ENCODE data around the gene MIB2.

MIB2 gene

GRCh38 chr1:1616045-1616790 is 918 bp downstream of the MIB2 start:
- peak overlapping the region; percentile 78; the same call in 1 of the 2 replicates for H3K4me3 ChIP-seq (ENCODE audit: low read length)
- no peak for TF ChIP-seq ZNF274 (IDR thresholded peaks at IDR 0.05; ENCODE audit: low read depth, low read length)

DNA sequence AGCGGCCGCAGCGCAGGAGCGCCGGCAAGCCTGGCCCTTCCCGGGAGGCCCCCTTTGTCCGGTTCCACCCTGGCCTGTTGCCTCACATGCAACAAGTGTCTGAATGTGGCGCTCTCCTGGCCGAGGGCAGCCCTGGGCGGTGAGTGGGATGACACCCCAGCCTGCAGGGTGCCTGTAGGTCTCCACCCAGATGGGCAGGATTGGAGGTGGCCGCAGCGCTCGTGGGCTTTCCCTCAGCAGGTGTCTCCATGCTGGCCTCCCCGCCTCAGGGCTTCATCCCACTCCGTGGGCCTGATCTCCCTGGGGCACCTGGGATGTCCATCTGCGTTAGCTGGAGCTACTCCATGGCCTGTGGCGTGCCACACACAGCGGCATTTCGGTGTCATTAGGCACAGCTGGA is 1.5 kb downstream of the MIB2 start:
- TF ChIP-seq ZNF274 (IDR thresholded peaks at IDR 0.05; ENCODE audit: low read depth, low read length) = no peak
- H3K4me3 ChIP-seq (ENCODE audit: low read length) = peak overlapping the region; percentile 78; the same call in 1 of the 2 replicates

DNA sequence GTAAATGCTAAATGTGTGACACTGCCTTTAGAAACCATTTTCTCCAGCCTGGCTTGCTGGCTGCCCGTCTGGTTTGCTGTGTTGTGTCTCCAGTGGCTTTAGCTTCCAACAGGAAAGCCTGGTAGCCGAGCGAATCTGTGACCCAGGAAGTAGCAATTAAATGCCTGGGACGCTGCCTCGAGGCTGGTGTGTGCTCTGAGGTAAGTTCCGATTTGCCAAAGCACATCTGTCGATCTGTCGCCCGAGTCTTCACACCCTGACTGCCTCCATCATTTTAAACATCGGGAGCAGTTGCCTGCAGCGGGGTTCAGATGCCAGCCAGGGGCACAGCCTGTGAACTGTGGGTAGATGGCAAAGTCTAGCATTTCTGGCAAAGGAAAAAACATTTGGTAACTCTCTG is 2.2 kb downstream of the MIB2 start:
- no peak for TF ChIP-seq ZNF274 (IDR thresholded peaks at IDR 0.05; ENCODE audit: low read depth, low read length)
- H3K4me3 ChIP-seq (ENCODE audit: low read length) = no peak overlapping the region

GRCh38 chr1:1617925-1618324 is 2.6 kb downstream of the MIB2 start:
- no peak overlapping the region for H3K4me3 ChIP-seq (ENCODE audit: low read length)
- TF ChIP-seq ZNF274 (IDR thresholded peaks at IDR 0.05; ENCODE audit: low read depth, low read length) = no peak

DNA sequence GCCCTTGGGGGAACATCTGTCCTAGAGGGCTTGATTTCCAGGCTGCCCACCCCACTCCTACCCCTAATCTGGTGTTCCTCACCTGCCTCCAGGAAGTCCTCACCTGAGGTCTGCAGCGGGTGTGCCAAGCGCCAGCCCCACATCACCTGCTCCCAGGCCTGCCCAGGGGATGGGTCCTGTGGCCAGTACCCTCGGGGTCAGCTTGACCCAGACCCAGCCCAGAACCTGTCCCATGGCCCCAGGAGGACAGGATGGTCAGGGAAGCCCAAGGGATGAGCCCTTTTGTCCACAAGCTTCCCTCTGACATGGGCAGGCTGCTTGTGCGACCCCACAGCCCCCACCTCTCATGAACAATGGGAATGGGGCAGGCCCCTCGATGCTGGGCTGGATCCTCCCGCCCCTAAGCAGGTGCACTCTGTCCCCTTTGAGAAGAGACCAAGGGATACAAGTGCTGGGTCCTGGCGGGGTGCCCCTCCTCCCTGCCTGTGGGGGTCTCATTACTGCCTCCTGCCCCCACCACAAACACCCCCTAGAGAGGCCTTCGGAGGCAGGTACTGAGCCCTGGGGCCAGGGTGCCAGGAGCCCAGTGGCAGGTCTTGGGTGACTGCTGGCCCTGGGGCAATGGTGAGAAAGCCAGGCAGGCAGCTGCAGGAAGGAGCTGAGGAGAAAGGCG is 3.2 kb downstream of the MIB2 start:
- no peak for TF ChIP-seq ZNF274 (IDR thresholded peaks at IDR 0.05; ENCODE audit: low read depth, low read length)
- no peak overlapping the region for H3K4me3 ChIP-seq (ENCODE audit: low read length)

DNA sequence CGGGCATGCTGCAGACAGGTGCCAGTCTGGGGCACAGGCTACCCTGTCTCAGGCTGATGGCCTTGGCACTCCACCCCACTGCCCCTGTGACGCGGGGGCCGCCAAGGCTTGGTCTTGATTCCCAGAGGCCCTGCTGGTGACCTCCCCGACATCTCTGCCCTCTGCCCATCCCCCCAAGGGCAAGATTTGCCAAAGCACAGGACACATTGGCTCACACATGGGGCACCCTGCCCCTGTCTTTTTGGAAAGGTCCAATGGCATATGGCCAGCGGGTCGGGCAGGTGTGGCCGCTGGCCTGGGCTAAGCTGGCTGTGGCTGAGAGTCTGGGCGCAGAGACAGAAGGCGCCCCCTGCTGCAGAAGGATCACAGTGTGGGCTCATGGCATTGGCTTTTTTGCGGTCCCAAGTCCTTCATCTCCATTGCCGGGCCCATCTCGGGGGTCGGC is 4.6 kb downstream of the MIB2 start:
- no peak for TF ChIP-seq ZNF274 (IDR thresholded peaks at IDR 0.05; ENCODE audit: low read depth, low read length)

DNA sequence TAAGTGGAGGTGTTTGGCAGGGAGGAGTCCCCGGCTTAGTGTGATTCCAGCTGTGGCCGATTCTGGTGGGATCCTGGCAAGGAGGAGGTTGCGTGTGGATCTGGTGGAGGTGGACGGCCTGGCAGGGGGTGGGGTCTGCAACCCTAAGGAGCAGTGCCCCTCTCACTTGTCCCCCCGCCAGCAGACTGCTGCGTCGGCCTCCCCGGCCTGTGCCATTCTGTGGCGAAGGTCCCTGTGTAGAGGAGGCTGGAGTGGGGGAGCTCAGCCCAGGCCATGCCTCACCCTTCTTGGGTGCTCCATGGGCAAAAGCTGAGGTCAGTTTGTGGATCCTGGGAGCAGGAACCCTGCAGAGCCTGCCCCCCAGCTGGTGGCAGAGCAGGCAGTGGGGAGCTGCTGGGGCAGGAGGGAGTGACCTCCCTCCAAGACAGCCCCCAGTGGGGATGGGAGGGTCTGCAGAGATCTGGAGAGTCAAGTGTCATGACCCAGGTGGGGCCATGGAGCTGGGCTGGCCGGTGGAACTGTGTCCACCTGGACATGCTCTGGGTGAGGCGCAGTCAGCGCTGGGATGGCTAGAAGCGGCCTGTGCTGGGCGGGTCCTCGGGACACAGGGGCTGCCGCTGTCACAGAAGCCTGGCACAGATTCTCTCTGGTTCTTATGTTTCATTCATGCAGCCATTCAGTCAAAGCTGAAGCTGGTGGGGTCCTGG is 5.3 kb downstream of the MIB2 start:
- TF ChIP-seq ZNF274 (IDR thresholded peaks at IDR 0.05; ENCODE audit: low read depth, low read length) = no peak
- no peak overlapping the region for H3K4me3 ChIP-seq (ENCODE audit: low read length)

More for the DNA sequence above, 4.6 kb downstream of the MIB2 start:
- H3K4me3 ChIP-seq (ENCODE audit: low read length) = no peak overlapping the region

DNA sequence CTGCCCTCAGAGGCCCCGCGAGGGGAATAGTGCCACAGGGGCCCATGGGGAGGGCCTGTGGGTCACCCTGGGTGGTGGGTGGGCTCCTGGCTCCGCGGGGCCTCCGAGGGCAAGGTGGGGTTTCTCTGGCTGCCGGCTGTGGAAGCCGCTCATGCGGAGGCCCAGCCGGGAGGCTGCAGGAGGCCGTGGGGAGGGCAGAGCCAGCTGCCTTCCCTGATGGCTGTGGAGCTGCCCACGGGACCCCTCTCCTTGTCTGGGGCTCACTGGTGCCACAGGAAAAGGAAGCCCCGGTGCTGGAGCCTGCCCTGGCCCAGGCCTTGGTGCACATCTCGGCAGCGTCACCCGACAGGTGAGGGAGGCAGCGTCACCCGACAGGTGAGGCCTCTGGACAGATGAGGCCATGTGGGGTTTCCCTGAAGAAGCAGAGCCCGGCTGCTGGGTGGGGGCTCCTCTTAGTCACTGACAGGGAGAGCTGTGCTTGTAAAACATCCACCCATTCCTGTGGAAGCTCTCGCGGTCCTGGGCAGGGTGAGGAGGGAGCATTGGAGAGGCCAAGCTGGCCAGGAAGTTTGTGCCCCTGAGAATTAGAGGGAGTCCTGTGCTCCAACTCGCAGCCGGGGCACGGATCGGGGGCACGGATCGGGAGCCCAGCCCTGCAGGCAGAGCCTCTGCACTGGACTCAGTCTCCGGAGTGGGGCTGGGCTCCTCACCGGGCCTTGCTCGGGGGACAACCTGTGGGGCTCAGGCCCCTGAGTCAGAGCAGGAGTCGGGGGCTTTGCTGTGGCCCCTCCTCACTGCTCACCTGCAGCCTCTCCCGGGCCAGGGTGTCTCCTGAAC is 6.1 kb downstream of the MIB2 start:
- no peak overlapping the region for H3K4me3 ChIP-seq (ENCODE audit: low read length)
- no peak for TF ChIP-seq ZNF274 (IDR thresholded peaks at IDR 0.05; ENCODE audit: low read depth, low read length)

GRCh38 chr1:1622010-1622787 is 6.9 kb downstream of the MIB2 start:
- no peak for TF ChIP-seq ZNF274 (IDR thresholded peaks at IDR 0.05; ENCODE audit: low read depth, low read length)
- H3K4me3 ChIP-seq (ENCODE audit: low read length) = no peak overlapping the region

DNA sequence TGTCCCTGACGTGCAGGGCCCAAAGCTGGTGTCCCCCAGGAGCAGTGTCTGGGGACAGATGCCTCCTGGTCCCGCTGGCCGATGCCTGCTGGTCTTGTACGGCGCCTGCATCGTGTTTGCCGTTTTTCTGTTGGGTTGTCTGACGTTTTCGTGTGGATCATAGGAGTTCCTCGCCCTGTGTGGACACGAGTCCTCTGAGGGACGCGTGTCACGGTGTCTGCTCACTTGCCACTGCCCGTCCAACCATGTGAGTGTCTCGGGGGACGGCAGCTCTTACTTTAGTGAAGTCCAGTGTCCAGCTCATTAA is 7.4 kb downstream of the MIB2 start:
- TF ChIP-seq ZNF274 (IDR thresholded peaks at IDR 0.05; ENCODE audit: low read depth, low read length) = no peak
- H3K4me3 ChIP-seq (ENCODE audit: low read length) = no peak overlapping the region

DNA sequence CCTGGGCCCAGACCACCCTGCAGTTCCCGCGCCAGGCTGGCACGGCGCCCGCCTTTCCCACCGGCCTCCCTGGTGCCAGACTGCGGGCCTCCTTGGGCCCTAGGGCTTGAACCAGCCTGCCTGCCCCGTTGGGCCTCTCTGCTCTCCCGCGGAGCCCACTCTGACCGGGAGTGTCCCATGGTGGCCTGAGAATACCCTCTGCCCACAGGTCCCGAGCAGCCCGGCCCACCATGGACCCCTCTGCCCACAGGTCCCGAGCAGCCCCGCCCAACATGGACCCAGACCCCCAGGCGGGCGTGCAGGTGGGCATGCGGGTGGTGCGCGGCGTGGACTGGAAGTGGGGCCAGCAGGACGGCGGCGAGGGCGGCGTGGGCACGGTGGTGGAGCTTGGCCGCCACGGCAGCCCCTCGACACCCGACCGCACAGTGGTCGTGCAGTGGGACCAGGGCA is 7.9 kb downstream of the MIB2 start:
- TF ChIP-seq ZNF274 (IDR thresholded peaks at IDR 0.05; ENCODE audit: low read depth, low read length) = no peak
- H3K4me3 ChIP-seq (ENCODE audit: low read length) = no peak overlapping the region

- TF ChIP-seq ZNF274 (IDR thresholded peaks at IDR 0.05; ENCODE audit: low read depth, low read length) = no peak
- no peak overlapping the region for H3K4me3 ChIP-seq (ENCODE audit: low read length)
Measured at GRCh38 chr1:1623631-1624442, 8.5 kb downstream of the MIB2 start.
